GM12878 (cell line): ENCODE measurements around the gene RERE. TPM values are rescaled to one million over a fixed set of nuclear protein-coding genes. Genes with fewer than 3 reads are reported as not detected.

Experiments
- ATAC-seq: fragments of 200-7000 bp; cut with Tn5 transposase; 3 replicates; pipeline ENCODE4 v1.9.1; 2020; ENCODE audit warnings: mild to moderate bottlenecking, moderate library complexity
- BruUV-seq: library from RNA; stranded (reverse); fragments of 400-500 nt; replicated peaks from 2 replicates; lab custom pipeline; 2021; lab: Mats Ljungman, UMichigan
- CTCF ChIA-PET: fragments of 300-600 bp; sonication (Branson Sonifier 250); formaldehyde crosslinking; extraction: SDS; loops from one replicate; lab custom pipeline; 2021; ENCODE audit warnings: inconsistent platforms; lab: Yijun Ruan, JAX
- POLR2A ChIA-PET: fragments of 350-600 bp; formaldehyde crosslinking; extraction: SDS; loops from one replicate; lab custom pipeline; 2021; ENCODE audit warnings: inconsistent platforms; lab: Charles Lee
- RAD21 ChIA-PET: fragments of 300-600 bp; sonication (Branson Sonifier 250); formaldehyde crosslinking; loops from one replicate; lab custom pipeline; 2023; ENCODE audit warnings: antibody characterized with exemption; ENCODE audit not compliant: unreplicated experiment; lab: Charles Lee
- SMC1A ChIA-PET: fragments of 300-600 bp; sonication (Branson Sonifier 250); formaldehyde crosslinking; loops from one replicate; lab custom pipeline; 2023; ENCODE audit not compliant: unreplicated experiment, uncharacterized antibody; lab: Charles Lee
- DNase-seq: peaks from one replicate; pipeline ENCODE4 v3.0.0-alpha.2; 2011; ENCODE audit warnings: low read depth, low spot score
- FAIRE-seq: peaks from 3 replicates; lab custom pipeline; 2011; peaks lifted over from hg19 to GRCh38; lab: Jason Lieb, UNC
- H2AFZ ChIP-seq: 2 replicates; pipeline ENCODE4 v1.6.0; 2011; ENCODE audit warnings: low read depth, low read length, control low read depth; ENCODE audit not compliant: control insufficient read depth
- H3K27ac ChIP-seq: 2 replicates; pipeline ENCODE4 v1.5.1; 2011; ENCODE audit warnings: control low read depth; ENCODE audit not compliant: control insufficient read depth, insufficient read depth
- H3K27me3 ChIP-seq, 2 experiments: replicated peaks in 1 of 2; 2 replicates each; pipeline versions ENCODE4 v1.6.0 to v1.6.1; 2011; ENCODE audit warnings: low read length in 1 of 2; ENCODE audit not compliant: control insufficient read depth in 2 of 2, insufficient read depth in 2 of 2
- H3K36me3 ChIP-seq, 2 experiments: 2 replicates each; pipeline ENCODE4 v1.5.1; 2011; ENCODE audit warnings: low read length in 1 of 2; ENCODE audit not compliant: control insufficient read depth in 2 of 2, insufficient read depth in 2 of 2
- H3K4me1 ChIP-seq: 2 replicates; pipeline ENCODE4 v1.6.1; 2011; ENCODE audit warnings: mild to moderate bottlenecking, low read length, moderate library complexity, mixed read lengths; ENCODE audit not compliant: control insufficient read depth, insufficient read depth
- H3K4me2 ChIP-seq: 2 replicates; pipeline ENCODE4 v1.6.0; 2011; ENCODE audit warnings: control low read depth; ENCODE audit not compliant: control insufficient read depth, insufficient read depth
- H3K4me3 ChIP-seq: fragments of 200-600 bp; sonication (generic); 2 replicates; pipeline ENCODE4 v1.5.1; 2016
- H3K79me2 ChIP-seq: 2 replicates; pipeline ENCODE4 v1.6.0; 2011; ENCODE audit warnings: low read length; ENCODE audit not compliant: control insufficient read depth, insufficient read depth
- H3K9ac ChIP-seq: 2 replicates; pipeline ENCODE4 v1.8.0; 2011; ENCODE audit warnings: low read length, control low read depth, mixed read lengths; ENCODE audit not compliant: control insufficient read depth, insufficient read depth
- H3K9me3 ChIP-seq: replicated peaks from 3 replicates; pipeline ENCODE4 v1.5.1; 2011; ENCODE audit warnings: mild to moderate bottlenecking, low read length; ENCODE audit not compliant: control insufficient read depth, insufficient read depth
- H4K20me1 ChIP-seq: 2 replicates; pipeline ENCODE4 v1.6.0; 2011; ENCODE audit not compliant: control insufficient read depth, insufficient read depth
- EP300 ChIP-seq, 2 experiments: fragments of 150-350 bp in 1 of 2; IDR thresholded peaks; 2 replicates each; pipeline ENCODE4 v1.6.1; 2011 to 2012; ENCODE audit warnings: low read depth in 2 of 2, low read length in 2 of 2, borderline replicate concordance in 1 of 2, improper control_type of control experiment in 1 of 2, inconsistent platforms in 1 of 2; ENCODE audit not compliant: control insufficient read depth in 1 of 2
- HDAC2 ChIP-seq: fragments of 200-600 bp; sonication (generic); IDR thresholded peaks from 2 replicates; pipeline ENCODE4 v1.6.1; 2017
- IKZF2 ChIP-seq, 2 experiments: fragments of 450-650 bp; IDR thresholded peaks; 2 replicates each; pipeline ENCODE4 v1.6.1; 2017; ENCODE audit warnings: mild to moderate bottlenecking in 2 of 2, moderate library complexity in 2 of 2
- POLR2A ChIP-seq: IDR thresholded peaks from 2 replicates; pipeline ENCODE4 v1.6.1; 2011; ENCODE audit warnings: low read depth, mild to moderate bottlenecking, low read length
- RCOR1 ChIP-seq: conservative IDR thresholded peaks from 2 replicates; pipeline ENCODE4 v1.6.1; 2012; ENCODE audit warnings: low read depth, low read length, improper control_type of control experiment
- RFX5 ChIP-seq: IDR thresholded peaks from 2 replicates; pipeline ENCODE4 v1.6.1; 2011; ENCODE audit warnings: low read depth, low read length, improper control_type of control experiment
- SMAD1 ChIP-seq: fragments of 450-650 bp; IDR thresholded peaks from 2 replicates; pipeline ENCODE4 v1.6.1; 2018; ENCODE audit warnings: mild to moderate bottlenecking, low read depth; ENCODE audit not compliant: partially characterized antibody
- SMAD5 ChIP-seq: IDR thresholded peaks from 2 replicates; pipeline ENCODE4 v1.6.1; 2016; ENCODE audit warnings: antibody characterized with exemption, low read depth
- ZNF217 ChIP-seq: fragments of 450-650 bp; IDR thresholded peaks from 2 replicates; pipeline ENCODE4 v1.6.1; 2017; ENCODE audit warnings: antibody characterized with exemption, mild to moderate bottlenecking
- ZZZ3 ChIP-seq: IDR thresholded peaks from 2 replicates; pipeline ENCODE4 v1.6.1; 2011; ENCODE audit warnings: low read depth; ENCODE audit not compliant: control insufficient read depth, insufficient read length
- WGBS: methylation state at CpG from one replicate; pipeline ENCODE4 v1.1.6; 2016; ENCODE audit warnings: low lambda C conversion rate; ENCODE audit not compliant: insufficient replicate concordance, insufficient coverage; ENCODE audit errors: missing lambda C conversion rate; 5-methylcytosine and 5-hydroxymethylcytosine counted together
- in situ Hi-C: fragments of 300-500 bp; cut with MboI; formaldehyde crosslinking; loops from 9 replicates; pipeline ENCODE4 v1.14.3; 2018; ENCODE audit warnings: mixed read lengths
- intact Hi-C: fragments of 100-400 bp; cut with micrococcal nuclease; formaldehyde crosslinking; loops from one replicate; pipeline ENCODE4 v1.14.2; 2022; ENCODE audit not compliant: unreplicated experiment
- polyA plus RNA-seq, 11 experiments: library from polyadenylated mRNA; depleted of rRNA in 4 of 11; unstranded in 6 of 11; stranded (reverse) in 5 of 11; fragments of >200 nt; fragmentation: Nextera tagmentation in 4 of 11; fragmentation: Illumina TruSeq in 1 of 11; extraction: Ambion mirVana in 4 of 11; extraction: Trizol in 1 of 11; gene quantifications; 1 replicate in 1 of 11; 2 replicates in 10 of 11; pipeline versions ENCODE4 v1.2.1 to v1.2.3, GENCODE V29; 2011 to 2016; ENCODE audit warnings: inconsistent platforms in 2 of 11, missing spikeins in 2 of 11, low read depth in 1 of 11
- total RNA-seq, 4 experiments: library from RNA; depleted of rRNA in 3 of 4; stranded (reverse); fragments of >200 nt in 3 of 4; fragmentation: Illumina TruSeq in 1 of 4; extraction: Trizol in 1 of 4; gene quantifications; 2 replicates each; pipeline versions ENCODE4 v1.2.1 to v1.2.3, GENCODE V29; 2013 to 2021
- TF ChIP-seq, protein P1 (sequence below): IDR thresholded peaks from 2 replicates; pipeline ENCODE4 v1.6.1; 2011; ENCODE audit warnings: borderline replicate concordance, low read depth, mild to moderate bottlenecking, moderate library complexity, low read length; ENCODE audit not compliant: insufficient read depth, poor library complexity, severe bottlenecking
- TF ChIP-seq, protein P2 (sequence below): IDR thresholded peaks from 2 replicates; pipeline ENCODE4 v1.6.1; 2011; ENCODE audit warnings: borderline replicate concordance, low read depth, mild to moderate bottlenecking, moderate library complexity, mixed read lengths, low read length; ENCODE audit not compliant: insufficient read depth; ENCODE audit errors: extremely low read length
- TF ChIP-seq, protein P3 (sequence below): fragments of 450-650 bp; formaldehyde crosslinking; IDR thresholded peaks from 2 replicates; pipeline ENCODE4 v1.4.0; 2020; ENCODE audit warnings: mild to moderate bottlenecking, moderate library complexity

The RERE gene
- total and polyA plus RNA-seq, 10 of the 15 experiments (the other 5 are each of a cell fraction or from before 2014, with no cell fraction given): 5.2 to 60.5 (median 20.2) TPM

DNA sequence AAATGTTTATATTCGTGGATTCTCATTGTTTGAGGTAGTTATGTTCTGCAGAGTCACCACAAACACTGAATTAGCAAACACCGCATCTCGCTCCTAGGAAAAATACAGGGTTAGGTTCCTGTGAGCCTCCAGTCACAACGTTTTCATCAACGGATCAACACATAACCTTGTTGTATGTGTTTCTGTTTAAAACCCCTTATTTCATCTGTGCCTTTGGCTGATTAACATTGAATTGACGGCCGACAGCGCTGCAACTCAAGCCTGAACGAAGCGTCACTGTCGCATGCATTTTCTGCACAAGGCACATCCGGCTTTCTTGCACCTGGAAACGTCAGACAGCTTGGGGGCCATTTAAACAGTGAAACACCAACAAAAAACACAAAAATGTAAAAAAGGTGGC lies 491.2 kb downstream of the RERE start (continued):
- TF ChIP-seq, protein P1, sequence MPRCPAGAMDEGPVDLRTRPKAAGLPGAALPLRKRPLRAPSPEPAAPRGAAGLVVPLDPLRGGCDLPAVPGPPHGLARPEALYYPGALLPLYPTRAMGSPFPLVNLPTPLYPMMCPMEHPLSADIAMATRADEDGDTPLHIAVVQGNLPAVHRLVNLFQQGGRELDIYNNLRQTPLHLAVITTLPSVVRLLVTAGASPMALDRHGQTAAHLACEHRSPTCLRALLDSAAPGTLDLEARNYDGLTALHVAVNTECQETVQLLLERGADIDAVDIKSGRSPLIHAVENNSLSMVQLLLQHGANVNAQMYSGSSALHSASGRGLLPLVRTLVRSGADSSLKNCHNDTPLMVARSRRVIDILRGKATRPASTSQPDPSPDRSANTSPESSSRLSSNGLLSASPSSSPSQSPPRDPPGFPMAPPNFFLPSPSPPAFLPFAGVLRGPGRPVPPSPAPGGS: no peak
- TF ChIP-seq RCOR1 (no peak), EP300 (IDR thresholded peaks at IDR 0.05; ENCODE audit: borderline replicate concordance in 1 of 2, control insufficient read depth in 1 of 2, low read depth in 2 of 2, low read length in 2 of 2) (no peak), ZNF217 (no peak), RFX5 (no peak), ZZZ3 (no peak), IKZF2 (IDR thresholded peaks at IDR 0.05) (no peak), SMAD5 (no peak)
- TF ChIP-seq, protein P2, sequence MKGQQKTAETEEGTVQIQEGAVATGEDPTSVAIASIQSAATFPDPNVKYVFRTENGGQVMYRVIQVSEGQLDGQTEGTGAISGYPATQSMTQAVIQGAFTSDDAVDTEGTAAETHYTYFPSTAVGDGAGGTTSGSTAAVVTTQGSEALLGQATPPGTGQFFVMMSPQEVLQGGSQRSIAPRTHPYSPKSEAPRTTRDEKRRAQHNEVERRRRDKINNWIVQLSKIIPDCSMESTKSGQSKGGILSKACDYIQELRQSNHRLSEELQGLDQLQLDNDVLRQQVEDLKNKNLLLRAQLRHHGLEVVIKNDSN: no peak
- TF ChIP-seq, all 136 proteins: peak for 0

DNA sequence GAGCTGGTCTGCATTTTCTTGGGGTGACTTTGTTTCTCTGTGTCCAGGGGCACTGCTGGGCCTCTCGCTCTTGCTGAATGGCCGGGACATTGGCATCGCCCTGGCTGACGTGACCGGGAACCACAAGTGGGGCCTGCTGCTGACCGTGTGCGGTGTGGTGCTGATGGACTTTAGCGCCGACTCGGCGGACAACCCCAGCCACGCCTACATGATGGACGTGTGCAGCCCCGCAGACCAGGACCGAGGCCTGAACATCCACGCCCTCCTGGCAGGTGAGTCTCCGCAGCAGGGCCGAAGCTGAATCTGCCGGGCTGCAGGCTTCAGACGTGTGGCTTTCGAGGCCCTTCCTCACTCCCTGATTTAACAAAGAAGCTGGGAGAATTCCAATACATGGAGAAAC lies 491.7 kb downstream of the RERE start:
- H3K4me1 ChIP-seq: no peaks in the 10 kb centered on the region
- no TSS peak for BruUV-seq
- H4K20me1 ChIP-seq: no peaks in the 10 kb centered on the region
- no peak for FAIRE-seq
- ChIA-PET CTCF (interaction anchor here (0.6 to 1.5 kb wide), 2 partner anchors 12 to 311 kb away, joined by 3 read pairs; no protein-coding TSS in a partner anchor), POLR2A (no interaction called here), SMC1A (no interaction called here), RAD21 (no interaction called here)
- in situ Hi-C loops: no loop called here
- TF ChIP-seq POLR2A (no peak), SMAD1 (no peak), HDAC2 (no peak)
- TF ChIP-seq, protein P3, sequence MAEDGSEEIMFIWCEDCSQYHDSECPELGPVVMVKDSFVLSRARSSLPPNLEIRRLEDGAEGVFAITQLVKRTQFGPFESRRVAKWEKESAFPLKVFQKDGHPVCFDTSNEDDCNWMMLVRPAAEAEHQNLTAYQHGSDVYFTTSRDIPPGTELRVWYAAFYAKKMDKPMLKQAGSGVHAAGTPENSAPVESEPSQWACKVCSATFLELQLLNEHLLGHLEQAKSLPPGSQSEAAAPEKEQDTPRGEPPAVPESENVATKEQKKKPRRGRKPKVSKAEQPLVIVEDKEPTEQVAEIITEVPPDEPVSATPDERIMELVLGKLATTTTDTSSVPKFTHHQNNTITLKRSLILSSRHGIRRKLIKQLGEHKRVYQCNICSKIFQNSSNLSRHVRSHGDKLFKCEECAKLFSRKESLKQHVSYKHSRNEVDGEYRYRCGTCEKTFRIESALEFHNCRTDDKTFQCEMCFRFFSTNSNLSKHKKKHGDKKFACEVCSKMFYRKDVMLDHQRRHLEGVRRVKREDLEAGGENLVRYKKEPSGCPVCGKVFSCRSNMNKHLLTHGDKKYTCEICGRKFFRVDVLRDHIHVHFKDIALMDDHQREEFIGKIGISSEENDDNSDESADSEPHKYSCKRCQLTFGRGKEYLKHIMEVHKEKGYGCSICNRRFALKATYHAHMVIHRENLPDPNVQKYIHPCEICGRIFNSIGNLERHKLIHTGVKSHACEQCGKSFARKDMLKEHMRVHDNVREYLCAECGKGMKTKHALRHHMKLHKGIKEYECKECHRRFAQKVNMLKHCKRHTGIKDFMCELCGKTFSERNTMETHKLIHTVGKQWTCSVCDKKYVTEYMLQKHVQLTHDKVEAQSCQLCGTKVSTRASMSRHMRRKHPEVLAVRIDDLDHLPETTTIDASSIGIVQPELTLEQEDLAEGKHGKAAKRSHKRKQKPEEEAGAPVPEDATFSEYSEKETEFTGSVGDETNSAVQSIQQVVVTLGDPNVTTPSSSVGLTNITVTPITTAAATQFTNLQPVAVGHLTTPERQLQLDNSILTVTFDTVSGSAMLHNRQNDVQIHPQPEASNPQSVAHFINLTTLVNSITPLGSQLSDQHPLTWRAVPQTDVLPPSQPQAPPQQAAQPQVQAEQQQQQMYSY (CRISPR knock-in tag): no peak
- intact Hi-C loops: no loop called here
- ATAC-seq: no peak
- no peaks in the 10 kb centered on the region for H3K79me2 ChIP-seq
- no peak for DNase-seq
- H2AFZ ChIP-seq: no peak overlapping the region
- H3K9ac ChIP-seq: no peak overlapping the region
- H3K27me3 ChIP-seq: no peaks in the 10 kb centered on the region; a peak in 1 of 4 replicates
- no peak overlapping the region for H3K4me2 ChIP-seq
- no peaks in the 10 kb centered on the region for H3K9me3 ChIP-seq
- WGBS: 69% methylated on average over 20 of the region's 21 CpGs
- no peak overlapping the region for H3K27ac ChIP-seq
- H3K4me3 ChIP-seq: no peak overlapping the region
- no peaks in the 10 kb centered on the region for H3K36me3 ChIP-seq
